Spleen (tissue), 11 donors: Measurements from ENCODE around the gene FBXO31. TPM values are rescaled to one million over a fixed set of nuclear protein-coding genes. Genes with fewer than 3 reads are reported as not detected.

Source experiments
- DNase-seq: peaks from one replicate; pipeline ENCODE4 v3.0.0-alpha.2; 2020
- H3K27ac ChIP-seq, 8 donors: fragments of 200-600 bp; sonication (generic) in 7 of 8; 1 replicate in 4 of 8; 2 replicates in 4 of 8; pipeline versions ENCODE4 v1.5.0 to v1.8.0; 2016 to 2021; ENCODE audit warnings: inconsistent platforms in 4 of 8, mild to moderate bottlenecking in 4 of 8, moderate library complexity in 1 of 8
- H3K27me3 ChIP-seq, 7 donors: fragments of 200-600 bp; sonication (generic) in 6 of 7; replicated peaks in 1 of 7; 1 replicate in 4 of 7; 2 replicates in 3 of 7; pipeline versions ENCODE4 v1.5.0 to v1.8.0; 2016 to 2021; ENCODE audit warnings: inconsistent platforms in 3 of 7, mild to moderate bottlenecking in 1 of 7
- H3K36me3 ChIP-seq, 6 donors: fragments of 200-600 bp; sonication (generic) in 5 of 6; 1 replicate in 4 of 6; 2 replicates in 2 of 6; pipeline versions ENCODE4 v1.5.0 to v1.8.0; 2016 to 2021; ENCODE audit warnings: inconsistent platforms in 2 of 6
- H3K4me1 ChIP-seq, 6 donors: fragments of 200-600 bp; sonication (generic) in 5 of 6; 1 replicate in 3 of 6; 2 replicates in 3 of 6; pipeline versions ENCODE4 v1.5.0 to v1.8.0; 2016 to 2021; ENCODE audit warnings: inconsistent platforms in 3 of 6
- H3K4me3 ChIP-seq, 8 donors: fragments of 200-600 bp; sonication (generic) in 7 of 8; 1 replicate in 4 of 8; 2 replicates in 4 of 8; pipeline versions ENCODE4 v1.5.0 to v1.8.0; 2016 to 2021; ENCODE audit warnings: inconsistent platforms in 4 of 8, mild to moderate bottlenecking in 4 of 8, moderate library complexity in 2 of 8
- H3K9me3 ChIP-seq, 8 donors: fragments of 200-600 bp; sonication (generic) in 7 of 8; 1 replicate in 4 of 8; 2 replicates in 4 of 8; pipeline versions ENCODE4 v1.5.0 to v1.8.0; 2016 to 2021; ENCODE audit warnings: inconsistent platforms in 4 of 8
- POLR2A ChIP-seq, 3 donors: fragments of 450-650 bp; IDR thresholded peaks; one replicate each; pipeline ENCODE4 v1.5.1; 2017; ENCODE audit warnings: antibody characterized with exemption in 3 of 3, mild to moderate bottlenecking in 1 of 3
- POLR2AphosphoS5 ChIP-seq, 3 donors: sonication (generic); formaldehyde crosslinking; IDR thresholded peaks; one replicate each; pipeline ENCODE4 v1.5.1; 2017; ENCODE audit warnings: antibody characterized with exemption in 3 of 3
- WGBS, 5 donors: extraction: QIAGEN DNeasy Blood & Tissue Kit in 3 of 5; methylation state at CpG; one replicate each; pipeline versions ENCODE4 v1.1.5 to v1.1.7; 2013 to 2018; 5-methylcytosine and 5-hydroxymethylcytosine counted together
- intact Hi-C: fragments of 100-400 bp; cut with DNase I; formaldehyde crosslinking; loops from one replicate; pipeline ENCODE4 v1.15.0; 2023; ENCODE audit warnings: low total_unique reads
- polyA plus RNA-seq, 3 donors: library from polyadenylated mRNA; stranded (reverse); fragments of 200-250 nt; gene quantifications; one replicate each; pipeline ENCODE4 v1.2.1, GENCODE V29; 2013
- total RNA-seq, 7 donors: library from RNA; depleted of rRNA in 3 of 7; stranded (reverse); fragments of >200 nt in 3 of 7; fragmentation: NEBNext Ultra II Directional in 4 of 7; extraction: Animal tissue kit (Norgen Biotek cat#: 25700) in 4 of 7; gene quantifications; one replicate each; pipeline versions ENCODE4 v1.1.0 to v1.2.1, GENCODE V29; 2016 to 2021
- TF ChIP-seq, protein P1 (sequence below), 11 experiments: fragments of 200-600 bp in 7 of 11; fragments of 450-650 bp in 4 of 11; sonication (generic) in 4 of 11; IDR thresholded peaks in 8 of 11; conservative IDR thresholded peaks in 3 of 11; 1 replicate in 7 of 11; 2 replicates in 4 of 11; pipeline versions ENCODE4 v1.4.0 to v1.8.0; 2016 to 2021; ENCODE audit warnings: antibody characterized with exemption in 11 of 11, inconsistent platforms in 4 of 11, mild to moderate bottlenecking in 1 of 11
- donor health status: healthy with polysubstance abuse.
- donor health status: DM: no; HTN: no; CAD: no; lungs with moderate emphysema.
- donor health status: DM: no; HTN: no; CAD: no.
- donor health status: Bipolar disorder and iron deficiency.
- donor health status: healthy.
- donor health status: DM: no; HTN: no; CAD: no.
- donor health status: DM: yes; HTN: yes; CAD: no.

The FBXO31 gene
- total and polyA plus RNA-seq, 10 donors = 7.9 to 30.6 (median 26.7) TPM

- intact Hi-C loops = no loop called here
- DNase-seq = no peak
- Histone ChIP-seq H3K9me3 (no peaks in the 10 kb centered on the region), H3K36me3 (peaks cover 0 to 74% (median 25%) of the 10 kb centered on the region in 6 donors), H3K27ac (no peak overlapping the region), H3K27me3 (no peaks in the 10 kb centered on the region), H3K4me1 (no peaks in the 10 kb centered on the region), H3K4me3 (no peak overlapping the region)
- no peak for TF ChIP-seq POLR2AphosphoS5 (IDR thresholded peaks at IDR 0.05)
- WGBS, 5 donors = 93 to 98% (median 95%) methylated on average over 11 of the region's 11 CpGs
These were observed 38.5 kb upstream of the FBXO31 start for GRCh38 chr16:87422106-87422505.

DNA sequence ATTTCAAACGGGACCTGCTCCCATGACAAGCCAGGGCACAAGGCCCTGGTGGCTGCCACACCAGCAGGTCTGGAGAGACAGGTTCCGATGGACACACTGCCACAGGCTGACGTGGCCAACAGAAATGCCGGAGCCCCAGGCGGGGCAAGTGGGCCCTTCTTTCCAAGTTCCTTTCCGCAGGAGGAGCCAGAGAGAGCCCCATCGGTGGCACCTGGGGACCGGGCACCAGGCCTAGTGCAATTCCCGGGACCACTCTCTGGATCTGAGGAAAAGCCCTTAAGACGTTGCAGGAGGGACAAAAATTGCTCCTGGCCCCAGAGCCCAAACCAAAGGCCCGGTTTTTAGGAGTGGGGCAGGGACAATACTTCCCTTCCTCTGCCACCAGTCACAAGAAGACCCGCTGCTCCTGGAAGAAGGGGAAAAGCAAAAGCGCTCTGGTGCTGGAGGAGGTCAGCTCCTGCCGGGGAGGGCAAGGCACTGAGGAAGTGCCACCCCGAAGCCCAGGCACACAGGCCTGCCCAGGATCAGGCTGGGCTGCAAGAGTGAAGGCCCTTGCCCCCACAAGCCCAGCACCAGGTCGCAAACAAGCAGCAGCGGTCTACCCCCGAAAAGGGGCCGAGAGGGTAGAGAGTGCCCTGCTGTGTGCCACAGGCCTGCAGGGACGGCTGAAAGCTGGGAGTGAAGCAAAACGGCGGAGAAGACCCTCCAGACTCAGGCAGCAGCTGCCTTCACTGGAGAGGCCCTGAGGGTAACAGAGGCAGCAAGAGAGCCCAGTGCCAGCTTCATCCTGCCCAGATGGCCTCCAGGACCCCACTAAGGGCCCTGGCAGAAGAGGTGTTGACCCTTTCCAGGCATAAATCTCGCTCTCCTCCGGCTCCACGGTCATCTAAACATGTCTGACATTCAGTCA lies 37.7 kb upstream of the FBXO31 start:
- no peak overlapping the region for H3K27ac ChIP-seq
- H3K36me3 ChIP-seq = peaks cover 0 to 82% (median 30%) of the 10 kb centered on the region in 6 donors
- H3K4me1 ChIP-seq = no peaks in the 10 kb centered on the region
- H3K27me3 ChIP-seq = no peaks in the 10 kb centered on the region
- intact Hi-C loops = no loop called here
- TF ChIP-seq POLR2A (IDR thresholded peaks at IDR 0.05) (no peak), POLR2AphosphoS5 (IDR thresholded peaks at IDR 0.05) (no peak)
- TF ChIP-seq, protein P1, sequence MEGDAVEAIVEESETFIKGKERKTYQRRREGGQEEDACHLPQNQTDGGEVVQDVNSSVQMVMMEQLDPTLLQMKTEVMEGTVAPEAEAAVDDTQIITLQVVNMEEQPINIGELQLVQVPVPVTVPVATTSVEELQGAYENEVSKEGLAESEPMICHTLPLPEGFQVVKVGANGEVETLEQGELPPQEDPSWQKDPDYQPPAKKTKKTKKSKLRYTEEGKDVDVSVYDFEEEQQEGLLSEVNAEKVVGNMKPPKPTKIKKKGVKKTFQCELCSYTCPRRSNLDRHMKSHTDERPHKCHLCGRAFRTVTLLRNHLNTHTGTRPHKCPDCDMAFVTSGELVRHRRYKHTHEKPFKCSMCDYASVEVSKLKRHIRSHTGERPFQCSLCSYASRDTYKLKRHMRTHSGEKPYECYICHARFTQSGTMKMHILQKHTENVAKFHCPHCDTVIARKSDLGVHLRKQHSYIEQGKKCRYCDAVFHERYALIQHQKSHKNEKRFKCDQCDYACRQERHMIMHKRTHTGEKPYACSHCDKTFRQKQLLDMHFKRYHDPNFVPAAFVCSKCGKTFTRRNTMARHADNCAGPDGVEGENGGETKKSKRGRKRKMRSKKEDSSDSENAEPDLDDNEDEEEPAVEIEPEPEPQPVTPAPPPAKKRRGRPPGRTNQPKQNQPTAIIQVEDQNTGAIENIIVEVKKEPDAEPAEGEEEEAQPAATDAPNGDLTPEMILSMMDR (IDR thresholded peaks at IDR 0.05 in 8 of 11, conservative IDR thresholded peaks at IDR 0.05 in 3 of 11) = no peak
- no peak for DNase-seq
- H3K9me3 ChIP-seq = no peaks in the 10 kb centered on the region
- 88 to 94% (median 94%) methylated on average over 18 to 25 of the region's 25 CpGs for WGBS, 5 donors
- no peak overlapping the region for H3K4me3 ChIP-seq

- Histone ChIP-seq H3K4me3 (no peak overlapping the region), H3K9me3 (no peaks in the 10 kb centered on the region), H3K4me1 (no peaks in the 10 kb centered on the region), H3K27me3 (no peaks in the 10 kb centered on the region), H3K36me3 (peaks cover 0 to 92% (median 36%) of the 10 kb centered on the region in 6 donors), H3K27ac (no peak overlapping the region)
- 89 to 97% (median 96%) methylated on average over 22 to 25 of the region's 25 CpGs for WGBS, 5 donors
- DNase-seq = no peak
- no peak for TF ChIP-seq POLR2A (IDR thresholded peaks at IDR 0.05)
- TF ChIP-seq, protein P1 (IDR thresholded peaks at IDR 0.05 in 8 of 11, conservative IDR thresholded peaks at IDR 0.05 in 3 of 11) = no peak
- TF ChIP-seq POLR2AphosphoS5 (IDR thresholded peaks at IDR 0.05) = no peak
- intact Hi-C loops = no loop called here
These were observed 36.7 kb upstream of the FBXO31 start for GRCh38 chr16:87420026-87421002.

- TF ChIP-seq POLR2AphosphoS5 (IDR thresholded peaks at IDR 0.05) (no peak), POLR2A (IDR thresholded peaks at IDR 0.05) (no peak)
- TF ChIP-seq, protein P1 (IDR thresholded peaks at IDR 0.05 in 8 of 11, conservative IDR thresholded peaks at IDR 0.05 in 3 of 11) = no peak
- H3K4me3 ChIP-seq = no peak overlapping the region
- no peaks in the 10 kb centered on the region for H3K27me3 ChIP-seq
- no peaks in the 10 kb centered on the region for H3K9me3 ChIP-seq
- no peak for DNase-seq
- intact Hi-C loops = loop anchor here (5.0 kb wide), 1 partner anchor 219 kb away; no protein-coding TSS in a partner anchor
- peaks cover 0 to 100% (median 46%) of the 10 kb centered on the region in 6 donors for H3K36me3 ChIP-seq
- H3K4me1 ChIP-seq = no peaks in the 10 kb centered on the region
- H3K27ac ChIP-seq = no peak overlapping the region
- 79 to 90% (median 89%) methylated on average over 6 of the region's 6 CpGs for WGBS, 5 donors
These were observed 35.1 kb upstream of the FBXO31 start for GRCh38 chr16:87418644-87419043.
